Measurements from ENCODE around the gene CREB1.

CREB1 gene

GRCh38 chr2:207512356-207512755, 17.4 kb upstream of the CREB1 start:
- TF ChIP-seq ZFX (IDR thresholded peaks at IDR 0.05) = no peak
- TF ChIP-seq, protein P1, sequence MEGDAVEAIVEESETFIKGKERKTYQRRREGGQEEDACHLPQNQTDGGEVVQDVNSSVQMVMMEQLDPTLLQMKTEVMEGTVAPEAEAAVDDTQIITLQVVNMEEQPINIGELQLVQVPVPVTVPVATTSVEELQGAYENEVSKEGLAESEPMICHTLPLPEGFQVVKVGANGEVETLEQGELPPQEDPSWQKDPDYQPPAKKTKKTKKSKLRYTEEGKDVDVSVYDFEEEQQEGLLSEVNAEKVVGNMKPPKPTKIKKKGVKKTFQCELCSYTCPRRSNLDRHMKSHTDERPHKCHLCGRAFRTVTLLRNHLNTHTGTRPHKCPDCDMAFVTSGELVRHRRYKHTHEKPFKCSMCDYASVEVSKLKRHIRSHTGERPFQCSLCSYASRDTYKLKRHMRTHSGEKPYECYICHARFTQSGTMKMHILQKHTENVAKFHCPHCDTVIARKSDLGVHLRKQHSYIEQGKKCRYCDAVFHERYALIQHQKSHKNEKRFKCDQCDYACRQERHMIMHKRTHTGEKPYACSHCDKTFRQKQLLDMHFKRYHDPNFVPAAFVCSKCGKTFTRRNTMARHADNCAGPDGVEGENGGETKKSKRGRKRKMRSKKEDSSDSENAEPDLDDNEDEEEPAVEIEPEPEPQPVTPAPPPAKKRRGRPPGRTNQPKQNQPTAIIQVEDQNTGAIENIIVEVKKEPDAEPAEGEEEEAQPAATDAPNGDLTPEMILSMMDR (conservative IDR thresholded peaks at IDR 0.05) = no peak
- H3K27ac ChIP-seq = no peak overlapping the region

DNA sequence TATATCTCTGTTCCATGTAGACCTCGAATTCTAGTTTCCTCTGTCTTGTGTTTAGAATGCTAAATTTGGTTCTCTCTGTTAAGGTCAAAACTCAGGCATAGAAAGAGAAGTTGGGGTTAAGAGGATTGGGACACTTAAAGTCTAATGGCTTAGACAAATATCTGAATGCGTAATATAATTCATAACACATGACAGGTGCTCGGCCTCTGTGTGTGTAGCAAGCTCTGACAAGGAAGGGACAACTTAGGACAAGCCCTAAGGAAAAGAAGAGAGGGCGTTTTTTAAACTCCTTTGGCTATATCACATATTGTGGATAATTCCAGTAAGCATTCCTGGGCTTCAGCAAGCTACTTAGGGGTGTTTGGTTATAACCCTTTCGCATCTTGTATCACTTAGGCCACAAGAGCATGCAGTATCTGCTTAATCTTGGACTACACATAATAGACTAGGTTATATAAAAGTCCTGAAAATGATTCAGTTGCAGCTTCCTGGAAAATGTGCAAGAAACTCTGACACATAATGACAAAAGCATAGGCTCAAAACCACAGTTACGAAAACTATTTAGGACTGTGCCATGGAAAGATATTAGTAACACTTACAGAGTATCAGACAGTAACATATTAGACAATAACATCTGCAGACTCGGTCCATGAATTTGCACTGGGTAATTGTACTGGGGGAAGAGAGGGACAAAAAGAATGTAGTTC, 16.1 kb upstream of the CREB1 start:
- TF ChIP-seq, protein P1 (conservative IDR thresholded peaks at IDR 0.05) = no peak
- no peak for TF ChIP-seq ZFX (IDR thresholded peaks at IDR 0.05)
- H3K27ac ChIP-seq = no peak overlapping the region

DNA sequence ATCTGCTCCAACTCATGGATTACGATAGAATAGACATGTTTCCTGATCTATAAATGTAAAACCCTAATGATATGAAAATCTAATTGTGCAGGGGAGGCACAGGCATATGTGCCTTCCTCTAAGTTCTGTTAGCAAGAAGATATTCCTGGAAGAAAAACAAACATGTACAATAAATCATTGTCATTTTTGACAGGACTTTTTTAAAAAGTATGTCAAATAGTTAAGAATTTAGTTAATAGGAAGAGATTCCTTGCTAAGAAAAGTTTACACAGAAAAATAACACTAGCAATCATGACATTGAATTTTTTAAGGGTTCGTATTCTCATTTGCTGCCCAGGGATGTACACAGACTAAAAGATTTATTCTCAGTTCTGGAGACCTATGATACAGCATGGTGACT, 15.3 kb upstream of the CREB1 start:
- no peak overlapping the region for H3K27ac ChIP-seq
- TF ChIP-seq, protein P1 (conservative IDR thresholded peaks at IDR 0.05) = no peak
- TF ChIP-seq ZFX (IDR thresholded peaks at IDR 0.05) = no peak

DNA sequence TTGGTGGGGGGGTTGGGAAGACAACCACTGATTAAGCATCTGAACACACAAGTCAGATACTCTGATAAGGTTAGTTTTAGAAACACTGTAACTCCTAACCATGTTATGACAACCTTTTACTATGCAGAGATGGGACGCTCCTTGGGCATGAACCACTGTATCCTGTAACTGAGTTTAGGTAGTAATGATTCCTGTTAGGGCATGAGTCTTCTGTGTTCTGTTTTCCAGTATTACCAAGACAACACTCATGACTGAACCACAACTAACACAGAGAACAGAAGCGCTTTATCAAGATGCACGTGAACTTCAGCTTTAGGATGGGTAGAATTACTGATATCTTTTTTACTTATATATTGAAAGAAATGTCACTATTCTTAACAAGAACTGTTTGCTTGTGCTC, 14.1 kb upstream of the CREB1 start:
- TF ChIP-seq ZFX (IDR thresholded peaks at IDR 0.05) = no peak
- TF ChIP-seq, protein P1 (conservative IDR thresholded peaks at IDR 0.05) = no peak
- H3K27ac ChIP-seq = no peak overlapping the region

DNA sequence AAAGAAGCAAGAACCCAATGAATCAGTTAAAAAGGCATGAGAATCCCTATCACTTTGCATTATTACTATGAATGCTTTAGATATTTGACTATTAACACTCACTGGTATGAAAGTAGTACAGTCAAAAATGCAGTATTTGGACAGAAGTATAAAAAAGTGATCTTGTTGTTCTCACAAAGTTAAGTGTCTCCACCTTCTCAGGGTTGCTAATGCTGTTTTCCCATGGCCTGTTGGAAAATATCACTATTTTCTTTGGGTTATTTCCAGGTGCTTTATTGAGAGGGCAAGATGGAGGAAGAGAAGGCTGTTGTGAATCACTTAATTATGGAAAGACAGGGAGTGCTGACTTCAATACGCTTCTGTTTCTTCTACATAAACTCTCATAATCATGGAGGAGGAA, 13.6 kb upstream of the CREB1 start:
- TF ChIP-seq ZFX (IDR thresholded peaks at IDR 0.05) = no peak
- H3K27ac ChIP-seq = no peak overlapping the region

- TF ChIP-seq, protein P1 (conservative IDR thresholded peaks at IDR 0.05) = no peak
- no peak for TF ChIP-seq ZFX (IDR thresholded peaks at IDR 0.05)
These were observed 6.8 kb upstream of the CREB1 start for GRCh38 chr2:207523005-207523404.

GRCh38 chr2:207525296-207525695, 4.5 kb upstream of the CREB1 start:
- H3K27ac ChIP-seq = no peak overlapping the region
- TF ChIP-seq ZFX (IDR thresholded peaks at IDR 0.05) = no peak
- TF ChIP-seq, protein P1 (conservative IDR thresholded peaks at IDR 0.05) = no peak

More at GRCh38 chr2:207523005-207523404, 6.8 kb upstream of the CREB1 start:
- no peak overlapping the region for H3K27ac ChIP-seq

DNA sequence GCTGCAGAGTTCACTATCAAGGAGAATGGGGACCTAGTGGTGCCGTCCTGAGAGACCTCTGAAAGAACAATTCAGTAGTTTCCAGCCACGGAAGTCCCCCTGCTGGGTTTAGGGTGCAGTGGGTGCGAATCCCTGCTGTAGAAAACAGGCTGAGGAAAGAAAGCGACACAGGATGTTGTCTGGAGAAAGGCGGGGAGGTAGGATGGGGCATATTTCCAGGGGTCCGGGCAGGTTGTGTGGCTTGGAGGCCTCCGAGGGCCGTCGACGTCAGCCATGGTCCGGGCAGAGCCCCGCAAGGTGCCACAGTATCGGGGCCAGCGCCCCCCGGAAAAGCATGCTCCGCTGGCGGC, 807 bp upstream of the CREB1 start:
- H3K27ac ChIP-seq = peak overlapping the region; percentile 93
- no peak for TF ChIP-seq ZFX (IDR thresholded peaks at IDR 0.05)
- TF ChIP-seq, protein P1 (conservative IDR thresholded peaks at IDR 0.05) = no peak
